Occipital lobe (tissue), 2 donors: ENCODE measurements around the gene FARP2. TPM values are rescaled to one million over a fixed set of nuclear protein-coding genes. Genes with fewer than 3 reads are reported as not detected.

ENCODE experiments used
- DNase-seq: peaks from one replicate; lab custom pipeline; 2025; lab: John Stamatoyannopoulos, UW
- total RNA-seq: library from RNA; depleted of rRNA; stranded (reverse); fragments of >200 nt; gene quantifications from one replicate; pipeline ENCODE4 v1.2.3, GENCODE V29; 2014

FARP2 gene
- total RNA-seq, 1 donor from 2014 or later: 43.7 TPM

- no peak for DNase-seq
Measured at GRCh38 chr2:241323778-241324177, 32.3 kb upstream of the FARP2 start.

GRCh38 chr2:241324775-241325174 lies 31.3 kb upstream of the FARP2 start:
- DNase-seq: no peak

- DNase-seq: no peak
Measured at GRCh38 chr2:241325257-241325656, 30.8 kb upstream of the FARP2 start.

- no peak for DNase-seq
Measured at GRCh38 chr2:241329669-241330615, 26.1 kb upstream of the FARP2 start.

- no peak for DNase-seq
Measured at GRCh38 chr2:241330616-241330981, 25.5 kb upstream of the FARP2 start.

- no peak for DNase-seq
Measured at GRCh38 chr2:241334813-241335212, 21.3 kb upstream of the FARP2 start.

- no peak for DNase-seq
Measured at GRCh38 chr2:241339839-241340630, 16.1 kb upstream of the FARP2 start.

- DNase-seq: no peak
Measured at GRCh38 chr2:241340631-241341163, 15.4 kb upstream of the FARP2 start.

- DNase-seq: no peak
Measured at GRCh38 chr2:241344925-241345651, 11.0 kb upstream of the FARP2 start.

GRCh38 chr2:241349941-241350340 lies 6.1 kb upstream of the FARP2 start:
- DNase-seq: no peak

- no peak for DNase-seq
Measured at GRCh38 chr2:241350530-241350877, 5.6 kb upstream of the FARP2 start.

GRCh38 chr2:241350878-241351639 lies 5.0 kb upstream of the FARP2 start:
- DNase-seq: no peak

GRCh38 chr2:241351640-241352031 lies 4.4 kb upstream of the FARP2 start:
- DNase-seq: no peak

- no peak for DNase-seq
Measured at GRCh38 chr2:241352227-241352626, 3.9 kb upstream of the FARP2 start.

- DNase-seq: peak; percentile 14
Measured at GRCh38 chr2:241354668-241355658, 1.1 kb upstream of the FARP2 start.

- no peak for DNase-seq
Measured at GRCh38 chr2:241356871-241357260, 781 bp downstream of the FARP2 start.

- DNase-seq: no peak
Measured at GRCh38 chr2:241357531-241357930, 1.4 kb downstream of the FARP2 start.

- no peak for DNase-seq
Measured at GRCh38 chr2:241358470-241358869, 2.4 kb downstream of the FARP2 start.

- no peak for DNase-seq
Measured at GRCh38 chr2:241359481-241360045, 3.5 kb downstream of the FARP2 start.
